ENCODE measurements around the gene HDAC7. TPM values are rescaled to one million over a fixed set of nuclear protein-coding genes. Genes with fewer than 3 reads are reported as not detected.

HDAC7 gene
- total RNA-seq, 1 donor from 2014 or later, result 76.0 TPM

GRCh38 chr12:47789712-47790489 is 29.8 kb downstream of the HDAC7 start:
- Mint-ChIP-seq H3K36me3 (ENCODE audit: low read depth) (peaks cover 9% of the 10 kb centered on the region), H3K9me3 (no peaks in the 10 kb centered on the region), H3K27ac (ENCODE audit: unreplicated experiment) (no peak overlapping the region), H3K4me1 (no peaks in the 10 kb centered on the region), H3K4me3 (no peak overlapping the region), H3K27me3 (ENCODE audit: low read depth) (no peaks in the 10 kb centered on the region)
- no peak for DNase-seq (ENCODE audit: low read depth, low spot score)
- TF ChIP-seq CTCF (conservative IDR thresholded peaks at IDR 0.05), result no peak

- Mint-ChIP-seq H3K36me3 (ENCODE audit: low read depth) (peaks cover 9% of the 10 kb centered on the region), H3K4me3 (no peak overlapping the region), H3K27ac (ENCODE audit: unreplicated experiment) (no peak overlapping the region), H3K27me3 (ENCODE audit: low read depth) (no peaks in the 10 kb centered on the region), H3K9me3 (no peaks in the 10 kb centered on the region), H3K4me1 (no peaks in the 10 kb centered on the region)
- no peak for DNase-seq (ENCODE audit: low read depth, low spot score)
- no peak for TF ChIP-seq CTCF (conservative IDR thresholded peaks at IDR 0.05)
Measured at GRCh38 chr12:47789141-47789540, 30.6 kb downstream of the HDAC7 start.

- Mint-ChIP-seq H3K27me3 (ENCODE audit: low read depth) (no peaks in the 10 kb centered on the region), H3K27ac (ENCODE audit: unreplicated experiment) (no peak overlapping the region), H3K36me3 (ENCODE audit: low read depth) (peaks cover 10% of the 10 kb centered on the region), H3K9me3 (no peaks in the 10 kb centered on the region), H3K4me3 (no peak overlapping the region), H3K4me1 (no peaks in the 10 kb centered on the region)
- no peak for TF ChIP-seq CTCF (conservative IDR thresholded peaks at IDR 0.05)
- DNase-seq (ENCODE audit: low read depth, low spot score), result no peak
Measured at GRCh38 chr12:47787596-47788319, 31.9 kb downstream of the HDAC7 start.

GRCh38 chr12:47786662-47787280 is 32.9 kb downstream of the HDAC7 start:
- TF ChIP-seq CTCF (conservative IDR thresholded peaks at IDR 0.05), result no peak
- Mint-ChIP-seq H3K27ac (ENCODE audit: unreplicated experiment) (no peak overlapping the region), H3K4me3 (no peak overlapping the region), H3K4me1 (no peaks in the 10 kb centered on the region), H3K36me3 (ENCODE audit: low read depth) (peaks cover 11% of the 10 kb centered on the region), H3K9me3 (no peaks in the 10 kb centered on the region), H3K27me3 (ENCODE audit: low read depth) (no peaks in the 10 kb centered on the region)
- no peak for DNase-seq (ENCODE audit: low read depth, low spot score)

- Mint-ChIP-seq H3K4me1 (no peaks in the 10 kb centered on the region), H3K27ac (ENCODE audit: unreplicated experiment) (no peak overlapping the region), H3K27me3 (ENCODE audit: low read depth) (no peaks in the 10 kb centered on the region), H3K36me3 (ENCODE audit: low read depth) (peaks cover 11% of the 10 kb centered on the region), H3K4me3 (no peak overlapping the region), H3K9me3 (no peaks in the 10 kb centered on the region)
- TF ChIP-seq CTCF (conservative IDR thresholded peaks at IDR 0.05), result no peak
- DNase-seq (ENCODE audit: low read depth, low spot score), result no peak
Measured at GRCh38 chr12:47785887-47786661, 33.6 kb downstream of the HDAC7 start.
